OCI-LY3 (cell line): Measurements from ENCODE around the gene SERPINA4.

Experiments used
- EZH2phosphoT487 ChIP-seq: fragments of 200-600 bp; shearing (Covaris generic); IDR thresholded peaks from 2 replicates; pipeline ENCODE4 v1.6.1; 2018; ENCODE audit warnings: antibody characterized with exemption, mixed run types, low read depth
- TF ChIP-seq, protein P1 (sequence below): fragments of 200-600, 300-600 bp; sonication (generic); IDR thresholded peaks from 2 replicates; pipeline ENCODE4 v1.5.1; 2014; ENCODE audit warnings: antibody characterized with exemption, low read length, low read depth

DNA sequence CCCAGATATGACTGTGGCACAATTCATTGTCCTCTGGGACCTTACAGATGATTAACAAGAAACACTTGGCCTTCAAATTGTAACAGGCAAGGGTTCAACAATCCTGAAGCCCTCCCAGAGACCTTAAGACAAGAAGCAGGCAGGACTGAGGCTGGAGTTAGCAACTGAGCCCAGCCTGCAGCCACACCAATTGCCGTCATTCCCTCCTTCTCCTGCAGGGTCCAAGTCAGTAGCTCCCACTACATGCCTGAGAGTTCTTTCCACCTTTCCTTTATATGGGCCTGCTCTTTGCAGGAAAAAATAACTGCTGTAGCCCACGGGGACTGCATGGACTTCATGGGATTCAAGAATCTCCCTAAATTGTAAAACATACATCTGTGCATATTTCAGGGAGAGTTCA lies 2.4 kb upstream of the SERPINA4 start:
- TF ChIP-seq, protein P1, sequence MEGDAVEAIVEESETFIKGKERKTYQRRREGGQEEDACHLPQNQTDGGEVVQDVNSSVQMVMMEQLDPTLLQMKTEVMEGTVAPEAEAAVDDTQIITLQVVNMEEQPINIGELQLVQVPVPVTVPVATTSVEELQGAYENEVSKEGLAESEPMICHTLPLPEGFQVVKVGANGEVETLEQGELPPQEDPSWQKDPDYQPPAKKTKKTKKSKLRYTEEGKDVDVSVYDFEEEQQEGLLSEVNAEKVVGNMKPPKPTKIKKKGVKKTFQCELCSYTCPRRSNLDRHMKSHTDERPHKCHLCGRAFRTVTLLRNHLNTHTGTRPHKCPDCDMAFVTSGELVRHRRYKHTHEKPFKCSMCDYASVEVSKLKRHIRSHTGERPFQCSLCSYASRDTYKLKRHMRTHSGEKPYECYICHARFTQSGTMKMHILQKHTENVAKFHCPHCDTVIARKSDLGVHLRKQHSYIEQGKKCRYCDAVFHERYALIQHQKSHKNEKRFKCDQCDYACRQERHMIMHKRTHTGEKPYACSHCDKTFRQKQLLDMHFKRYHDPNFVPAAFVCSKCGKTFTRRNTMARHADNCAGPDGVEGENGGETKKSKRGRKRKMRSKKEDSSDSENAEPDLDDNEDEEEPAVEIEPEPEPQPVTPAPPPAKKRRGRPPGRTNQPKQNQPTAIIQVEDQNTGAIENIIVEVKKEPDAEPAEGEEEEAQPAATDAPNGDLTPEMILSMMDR: no peak
- no peak for TF ChIP-seq EZH2phosphoT487
